HG03378 (cell line): ENCODE results near the gene JAKMIP2.
"Not testable (repeated sequence)": the region's sequence is repeated elsewhere in the genome, so short reads cannot be mapped to it uniquely, and the experiment has no call there.

Source experiments
- ATAC-seq: cut with Tn5 transposase; IDR thresholded peaks from one replicate; pipeline ENCODE4 v1.9.1; 2021; ENCODE audit warnings: mild to moderate bottlenecking, moderate library complexity; ENCODE audit not compliant: unreplicated experiment

Gene JAKMIP2

DNA sequence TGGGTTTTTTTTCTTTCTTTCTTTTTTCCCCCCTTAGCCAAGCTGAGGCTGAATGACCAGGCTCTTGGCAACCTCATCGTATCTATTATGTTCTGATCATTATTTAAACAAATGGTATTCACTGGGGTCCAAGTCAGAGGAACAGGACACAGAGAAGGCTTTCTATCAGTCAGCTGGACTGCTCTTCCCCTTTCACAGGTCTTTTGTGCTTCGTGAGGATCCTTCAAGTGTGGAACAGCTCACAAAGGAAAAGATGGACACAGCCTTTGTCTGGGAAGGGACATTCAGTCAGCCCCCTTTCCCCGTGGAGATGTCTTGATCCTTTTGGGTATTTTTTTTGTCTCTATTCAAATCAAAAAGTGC is 218.4 kb downstream of the JAKMIP2 start:
- no peak for ATAC-seq

DNA sequence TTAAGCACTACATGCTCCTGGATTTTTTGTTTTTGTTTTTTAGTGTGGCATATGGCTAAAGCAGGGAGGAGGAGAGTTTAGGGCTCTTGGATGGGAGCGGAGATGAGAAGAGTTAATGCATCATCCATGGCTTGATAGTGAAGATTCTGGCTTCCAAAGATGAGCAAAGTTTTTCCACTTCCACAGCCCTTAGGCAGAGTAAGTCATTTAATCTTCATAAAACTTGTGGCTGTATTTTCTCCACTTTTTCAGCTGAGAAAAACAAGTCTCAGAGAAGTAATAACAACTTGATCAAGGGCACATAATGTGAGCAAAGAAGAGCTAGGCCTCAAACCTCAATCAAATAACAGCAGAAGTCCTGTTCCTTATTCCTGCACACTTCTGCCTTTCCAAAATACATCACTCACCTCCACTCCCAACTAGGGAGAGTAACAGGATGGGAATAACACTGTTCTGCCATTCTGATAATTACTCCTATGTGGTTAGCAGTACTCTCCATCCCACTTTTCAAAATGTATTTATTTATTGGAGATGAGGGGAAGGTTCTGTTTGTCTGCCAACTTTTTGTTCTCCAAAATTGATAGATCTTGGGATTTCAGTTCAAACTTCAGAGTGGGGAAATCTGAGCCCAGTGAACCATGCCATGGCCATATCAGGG is 218.9 kb downstream of the JAKMIP2 start:
- ATAC-seq = no peak

DNA sequence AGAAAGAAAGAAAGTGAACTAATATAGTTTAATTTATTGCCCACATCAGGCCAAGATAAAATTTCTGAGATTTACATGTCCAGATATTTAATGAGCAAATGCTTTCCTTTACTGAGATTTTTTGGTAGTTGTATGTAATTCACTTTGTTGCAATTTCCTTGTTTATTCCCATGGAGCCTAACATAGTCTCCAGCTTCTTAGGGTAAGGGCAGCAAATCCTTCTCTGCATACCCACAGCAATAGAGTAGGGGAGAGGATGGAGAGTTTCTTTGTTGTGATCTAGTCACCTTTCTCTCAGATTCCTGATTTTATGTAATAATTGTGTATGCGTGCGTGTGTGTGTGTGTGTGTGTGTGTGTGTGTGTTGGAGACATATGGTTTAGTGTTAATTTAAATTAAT is 221.1 kb downstream of the JAKMIP2 start:
- no peak for ATAC-seq

DNA sequence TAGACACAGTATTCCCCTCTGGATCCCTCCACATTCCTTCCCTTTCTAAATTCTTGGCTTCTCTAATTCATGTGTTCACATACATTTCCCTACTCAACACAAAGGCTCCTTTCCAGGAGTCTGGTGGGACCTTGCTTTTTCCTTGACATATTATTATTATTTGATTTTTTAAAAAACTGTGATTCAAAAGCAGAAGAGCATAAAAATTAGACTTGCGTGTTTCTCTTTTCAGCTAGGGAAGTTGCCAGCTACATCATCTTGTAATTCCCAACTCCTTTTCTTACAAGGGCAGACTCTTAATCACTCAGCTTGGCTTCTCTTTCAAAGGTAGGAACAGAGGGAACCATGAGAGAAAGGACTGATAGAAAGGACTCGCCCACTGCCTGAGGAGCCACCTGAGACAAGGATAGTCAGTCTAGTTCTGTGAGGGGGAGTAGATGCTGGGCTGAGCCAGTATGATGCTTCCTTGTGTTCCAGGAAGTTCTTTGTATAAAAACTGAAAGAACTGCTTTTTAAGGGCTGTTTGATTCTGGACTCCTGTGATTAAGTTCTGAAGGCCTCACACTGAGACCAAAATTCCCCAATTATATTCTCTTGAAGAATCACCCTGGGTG is 221.7 kb downstream of the JAKMIP2 start:
- no peak for ATAC-seq

DNA sequence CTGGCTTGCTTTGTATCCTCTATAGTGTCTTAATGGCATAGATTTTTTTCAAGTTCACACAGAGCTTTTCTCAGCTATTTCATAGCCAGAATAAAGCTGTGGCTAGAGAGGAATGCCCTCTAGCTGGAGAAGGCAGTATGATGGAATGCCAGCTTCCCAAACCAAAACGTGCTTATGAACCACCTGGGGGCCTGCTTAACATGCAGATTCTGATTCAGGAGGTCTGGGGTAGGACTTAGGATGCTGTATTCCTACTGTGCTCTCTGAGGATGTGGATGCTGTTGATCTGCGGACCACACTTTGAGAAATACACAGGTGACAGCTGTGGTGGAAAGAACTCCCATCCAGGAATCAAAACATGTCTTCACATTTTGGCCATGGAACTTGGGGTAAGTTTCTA is 222.8 kb downstream of the JAKMIP2 start:
- no peak for ATAC-seq

DNA sequence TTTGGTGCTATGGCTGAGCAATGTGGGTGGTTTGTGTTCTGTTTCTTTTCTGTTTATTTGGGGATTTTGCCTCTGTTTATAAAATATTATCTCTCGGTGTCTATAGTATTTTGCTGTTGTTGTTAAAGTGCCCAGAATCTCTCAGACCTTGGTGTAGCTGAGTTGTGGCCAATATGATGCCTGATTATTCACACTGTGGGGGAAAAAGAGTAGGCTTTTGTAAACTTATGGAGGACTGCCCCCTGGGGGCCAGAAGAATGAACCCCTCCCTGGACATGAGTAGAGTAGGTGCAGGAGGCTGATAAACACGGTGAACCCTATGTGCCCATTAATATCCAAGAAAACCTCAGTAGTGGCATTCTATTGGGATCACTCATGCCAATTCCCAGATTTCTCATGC is 223.7 kb downstream of the JAKMIP2 start:
- ATAC-seq = peak; percentile 66

DNA sequence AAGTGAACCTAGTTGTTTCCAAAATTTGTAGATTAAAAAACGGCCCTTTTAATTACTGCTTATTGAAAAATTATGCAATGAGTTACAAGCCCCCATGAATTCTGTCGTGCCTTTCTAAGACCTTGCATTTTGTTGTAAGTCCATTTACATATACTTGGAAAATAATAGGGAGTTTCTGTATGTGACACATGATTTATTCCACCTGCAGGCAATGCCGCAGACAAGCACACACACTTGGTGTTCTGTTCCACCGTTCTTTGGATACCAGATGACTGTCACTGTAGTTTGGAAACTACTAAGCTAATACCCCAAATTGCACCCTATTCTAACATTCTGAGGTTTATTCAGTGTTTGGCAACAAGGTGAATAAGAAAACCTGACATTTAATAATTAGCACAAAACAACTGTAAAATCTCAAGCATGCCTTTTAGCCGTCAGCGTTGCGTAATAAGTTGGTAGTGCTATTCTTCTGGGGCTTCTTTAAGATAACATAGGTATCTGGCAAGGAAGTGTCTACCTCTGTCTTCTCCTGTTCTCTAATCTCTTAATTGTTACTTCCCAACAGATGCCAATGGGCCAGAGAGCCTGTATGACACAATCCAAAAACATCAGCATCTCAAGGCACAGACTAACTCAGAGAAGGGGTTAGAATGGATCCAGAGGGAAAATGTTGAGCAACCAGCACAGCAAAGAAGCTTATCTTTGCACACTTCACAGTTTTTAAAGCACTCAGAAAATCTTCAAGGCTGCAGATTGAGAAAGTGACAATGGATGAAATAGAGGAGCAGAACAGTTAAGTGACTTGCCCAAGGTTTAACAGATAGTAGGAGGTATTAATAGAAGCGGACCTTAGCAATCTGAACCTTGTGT is 224.4 kb downstream of the JAKMIP2 start:
- no peak for ATAC-seq

DNA sequence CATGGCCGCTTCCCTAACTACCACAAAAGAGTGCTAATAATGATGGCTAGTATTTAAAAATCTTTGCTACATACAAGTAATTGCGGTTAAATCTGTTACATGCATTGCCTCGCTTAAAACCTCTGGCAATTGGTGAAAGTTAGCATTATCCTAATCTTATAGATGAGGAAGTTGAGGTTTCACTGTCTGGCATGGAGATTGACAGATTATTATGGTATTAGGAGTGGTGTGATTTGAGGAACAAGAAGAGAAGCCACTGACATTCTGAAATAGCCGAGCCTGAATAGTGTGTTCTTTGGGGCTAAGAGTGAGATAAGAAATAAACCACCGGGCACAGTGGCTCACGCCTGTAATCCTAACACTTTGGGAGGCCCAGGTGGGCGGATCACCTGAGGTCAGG is 227.4 kb downstream of the JAKMIP2 start:
- no peak for ATAC-seq

DNA sequence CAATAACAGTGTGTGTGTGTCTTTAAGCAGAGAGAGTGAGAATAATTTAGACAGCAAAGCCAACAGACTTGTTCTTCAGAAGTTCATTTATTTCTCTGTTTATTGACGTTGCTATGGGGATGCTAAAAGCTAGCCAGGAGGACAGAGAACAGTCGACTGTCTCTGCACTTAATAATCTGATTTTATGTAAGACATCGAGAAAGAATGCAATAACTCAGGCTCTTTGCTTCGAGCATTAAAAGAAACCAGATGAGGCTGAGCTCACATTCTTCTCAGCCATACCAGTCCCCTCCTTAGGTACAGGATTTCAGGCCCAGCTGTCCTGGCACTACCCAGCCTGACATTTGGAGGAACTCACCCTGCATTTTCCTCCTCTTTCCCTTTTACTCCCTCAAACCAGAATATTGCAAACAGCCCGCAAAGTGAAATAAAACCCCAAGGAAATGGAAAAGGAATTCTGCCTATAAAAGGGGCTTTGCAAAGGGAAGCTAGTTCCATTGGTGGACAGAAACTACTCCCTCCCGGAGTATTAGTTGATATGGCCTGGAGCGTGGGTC is 228.2 kb downstream of the JAKMIP2 start:
- no peak for ATAC-seq

DNA sequence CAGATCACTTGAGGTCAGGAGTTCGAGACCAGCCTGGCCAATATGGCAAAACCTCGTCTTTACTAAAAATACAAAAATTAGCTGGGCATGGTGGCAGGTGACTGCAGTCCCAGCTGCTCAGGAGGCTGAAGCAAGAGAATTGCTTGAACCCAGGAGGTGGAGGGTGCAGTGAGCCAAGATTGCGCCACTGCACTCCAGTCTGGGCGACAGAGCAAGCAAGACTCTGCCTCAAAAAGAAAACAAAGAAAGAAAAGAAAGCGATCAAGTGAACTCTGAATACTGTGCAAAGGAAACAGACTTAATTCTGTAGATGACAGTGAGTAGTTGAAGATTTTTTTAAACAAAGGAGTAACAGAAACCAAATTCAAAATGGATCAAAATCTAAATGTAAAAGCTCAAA is 228.7 kb downstream of the JAKMIP2 start:
- not testable (repeated sequence) for ATAC-seq

DNA sequence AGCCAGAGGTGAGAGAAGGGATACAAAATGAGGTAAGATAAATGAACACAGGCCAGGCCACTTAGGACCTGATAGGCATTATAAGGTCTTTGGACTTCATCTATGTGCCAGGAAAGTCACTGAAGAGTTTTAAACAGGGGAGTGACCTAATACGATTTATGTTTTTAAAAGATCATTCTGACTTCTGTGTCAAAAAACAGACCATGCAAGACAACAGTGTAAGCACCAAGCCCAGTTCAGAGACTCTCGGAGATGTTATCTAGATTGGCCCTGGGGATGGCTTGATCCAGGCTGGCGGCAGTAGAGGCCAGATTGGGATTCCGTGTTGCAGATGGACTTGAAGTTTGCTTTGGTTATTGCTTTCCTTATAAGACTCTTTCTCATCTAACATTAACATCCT is 229.6 kb downstream of the JAKMIP2 start:
- no peak for ATAC-seq

DNA sequence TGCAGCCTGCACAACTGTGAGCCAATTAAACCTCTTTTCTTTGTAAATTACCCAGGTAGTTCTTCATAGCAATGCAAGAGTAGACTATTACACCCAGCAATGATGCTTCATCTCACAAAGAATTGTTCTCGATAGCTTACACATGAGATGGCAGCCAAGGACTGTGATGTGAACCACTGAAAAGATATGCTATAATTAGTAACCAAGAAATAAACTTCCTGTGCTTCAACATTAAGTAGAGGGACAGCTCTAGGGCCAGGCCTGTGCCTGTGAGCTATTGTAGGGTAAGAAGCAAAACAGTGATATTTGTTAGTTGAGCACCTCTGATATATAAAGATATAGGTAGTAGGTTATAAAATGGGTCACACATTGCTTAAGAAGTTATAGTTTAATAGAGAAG is 230.9 kb downstream of the JAKMIP2 start:
- ATAC-seq = no peak

DNA sequence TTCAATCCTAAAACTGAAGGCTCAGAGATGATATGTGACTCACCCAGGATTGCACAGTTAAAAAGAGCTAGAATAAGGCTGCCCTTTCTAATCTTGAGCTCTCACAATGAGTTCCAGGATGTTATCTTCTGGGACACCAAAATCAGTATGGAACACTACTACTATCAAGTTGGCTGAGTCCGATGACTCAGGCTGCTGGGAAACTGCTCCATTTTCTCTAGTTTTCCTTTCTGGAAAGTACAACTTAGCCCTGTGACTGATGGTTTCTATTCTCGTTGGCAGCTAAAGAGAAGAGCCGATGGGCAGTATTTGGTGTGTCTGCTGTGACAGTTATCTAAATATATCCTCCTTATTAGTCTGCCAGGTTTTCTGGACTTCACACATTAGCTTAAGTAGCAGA is 234.8 kb downstream of the JAKMIP2 start:
- ATAC-seq = no peak

DNA sequence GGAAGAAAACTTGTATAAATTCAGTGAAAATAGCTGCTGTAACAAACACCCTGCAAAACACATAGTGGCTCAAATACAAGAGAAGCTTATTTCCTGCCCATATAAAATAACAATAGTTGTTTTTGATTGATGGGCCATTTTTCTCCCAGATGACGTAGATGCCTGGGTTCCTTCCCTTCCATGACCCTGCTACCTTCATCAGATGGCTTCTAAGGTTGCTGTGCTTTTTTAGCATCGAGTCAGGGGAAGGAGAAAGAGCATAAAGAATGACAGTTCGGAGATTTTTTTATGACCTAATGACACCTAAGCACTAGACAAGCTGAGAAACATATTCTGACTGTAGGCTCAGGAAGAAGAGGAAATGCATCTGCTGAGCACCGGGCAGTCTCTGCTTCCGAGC is 238.0 kb downstream of the JAKMIP2 start:
- ATAC-seq = no peak

DNA sequence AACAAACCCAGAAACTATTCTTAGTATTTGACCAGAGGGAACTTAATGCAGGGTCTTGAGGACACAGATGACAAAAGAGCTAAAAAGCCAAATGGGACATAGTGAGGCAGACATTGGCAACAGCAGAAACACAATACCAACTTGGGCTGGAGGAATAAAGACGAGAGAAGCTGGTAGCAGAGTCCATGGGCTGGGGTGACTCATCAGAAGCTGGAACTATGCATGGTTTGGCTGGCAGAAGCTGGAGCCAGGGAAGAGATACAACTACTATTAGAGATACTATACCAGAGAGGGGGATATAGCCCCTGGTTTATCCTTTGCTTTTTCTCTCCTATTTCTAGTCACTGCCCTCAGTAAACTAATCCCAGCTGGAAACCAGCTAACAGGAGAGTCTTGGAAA is 243.5 kb downstream of the JAKMIP2 start:
- ATAC-seq = no peak

DNA sequence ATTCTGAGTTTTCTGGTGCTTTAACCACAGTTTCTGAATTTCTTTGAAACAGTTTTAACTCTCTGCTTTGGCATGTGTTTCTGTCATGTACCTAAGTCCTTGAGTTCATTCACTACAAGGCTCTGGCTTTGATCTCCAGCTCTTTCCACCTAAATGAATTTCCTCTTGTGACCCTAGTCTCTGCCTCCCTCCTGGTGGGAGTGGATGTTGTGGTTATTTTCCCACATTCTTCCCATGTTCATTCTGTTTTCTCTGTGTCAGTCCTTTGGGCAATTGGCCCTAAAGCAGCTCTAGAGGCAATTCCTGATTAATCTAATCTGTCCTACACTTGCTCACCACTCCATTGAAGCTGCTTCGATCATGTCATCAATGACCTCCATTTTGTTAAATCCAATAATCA is 244.3 kb downstream of the JAKMIP2 start:
- ATAC-seq = no peak
